ENCODE data around the gene DZIP1. TPM values are rescaled to one million over a fixed set of nuclear protein-coding genes. Genes with fewer than 3 reads are reported as not detected.

DZIP1 gene
- polyA plus RNA-seq, 2 of the 4 experiments (the other 2 are of a cell fraction) = 11.5 to 17.1 TPM

DNA sequence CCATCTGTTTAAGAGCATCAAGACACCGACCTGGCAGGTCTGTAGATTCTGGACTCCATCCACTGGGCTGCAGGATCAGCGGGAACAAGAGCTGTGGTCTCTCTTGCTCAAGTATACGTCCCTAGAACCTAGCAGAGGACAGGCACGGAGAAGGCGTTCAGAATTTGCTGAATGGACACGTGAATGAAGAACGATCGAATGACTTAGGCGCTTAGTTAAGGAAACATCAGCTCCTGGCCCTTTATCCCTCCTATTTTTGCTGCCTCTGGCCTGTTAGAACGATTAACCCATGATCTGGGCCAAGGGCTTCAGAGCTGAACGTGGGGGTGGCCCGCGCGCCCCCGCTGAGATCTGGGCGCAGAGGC, 953 bp downstream of the DZIP1 start:
- Histone ChIP-seq H3K9me3 (no peaks in the 10 kb centered on the region), H3K4me1 (peaks cover 19% of the 10 kb centered on the region), H3K4me2 (peak overlapping the region; percentile 76), H3K27ac (peak overlapping the region; percentile 93 to 97), H3K4me3 (peak overlapping the region; percentile 93)
- TF ChIP-seq MAFK (IDR thresholded peaks at IDR 0.05; ENCODE audit: partially characterized antibody) = peak; percentile 65
- no peak for TF ChIP-seq TFCP2L1 (CRISPR knock-in tag; IDR thresholded peaks at IDR 0.05)
- TF ChIP-seq JUN (IDR thresholded peaks at IDR 0.05) = 0 out of 5 replicates have a peak, but pooled peaks of 1 of the 2 experiments have one; percentile 5
- FAIRE-seq (no peak), DNase-seq (ENCODE audit: low read depth in 1 of 2, low spot score in 1 of 2) (peak in 1 of 2 experiments; percentile 23), ATAC-seq (peak; percentile 25 to 47; a peak in 4 of 6 replicates)
- 3% methylated on average over 16 of the region's 16 CpGs for WGBS (ENCODE audit: missing lambda C conversion rate)
- ChIA-PET CTCF (interaction anchor here (0.8 to 1.8 kb wide), 4 partner anchors 12 to 191 kb away, joined by 3 to 5 read pairs (median 4); no protein-coding TSS in a partner anchor), POLR2A (interaction anchor here (0.6 to 2.2 kb wide), 4 partner anchors 17 to 314 kb away, joined by 3 to 7 read pairs (median 6); partner anchors contain the start of gene DNAJC3)

- POLR2A ChIA-PET = interaction anchor here (0.6 to 2.2 kb wide), 4 partner anchors 18 to 313 kb away, joined by 3 to 7 read pairs (median 6); partner anchors contain the start of gene DNAJC3
- H3K4me2 ChIP-seq = peak overlapping the region; percentile 76
These were observed 1.5 kb downstream of the DZIP1 start for GRCh38 chr13:95642999-95643398.

DNA sequence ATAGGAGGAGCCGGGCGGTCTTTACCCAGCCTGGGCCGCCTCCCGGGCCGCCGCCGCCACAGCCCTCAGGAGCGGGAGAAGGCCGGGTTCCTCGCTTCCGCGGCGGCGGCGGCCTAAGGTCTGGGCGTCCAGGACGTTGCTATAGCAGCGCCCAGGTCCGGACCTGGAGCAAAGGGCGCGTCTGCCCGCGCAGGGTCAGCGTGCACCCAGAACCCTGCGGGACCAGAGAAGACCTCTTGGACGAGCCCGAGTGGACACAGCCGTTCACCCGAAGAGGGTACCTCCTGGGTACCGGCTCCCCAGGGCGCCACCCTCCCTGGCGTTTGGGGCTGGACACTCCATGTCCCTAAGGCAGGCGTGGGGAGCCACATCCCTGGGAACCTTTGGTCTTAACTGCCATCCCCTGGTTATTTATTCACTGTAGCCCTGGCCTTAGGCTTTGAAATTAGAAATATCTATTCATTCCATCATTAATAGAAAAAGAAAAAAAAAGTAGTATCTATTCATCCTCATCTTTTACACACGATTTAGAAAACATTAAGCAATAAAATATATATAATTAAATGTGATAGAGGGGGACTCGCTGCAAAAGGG, 2.4 kb downstream of the DZIP1 start:
- Histone ChIP-seq H3K27ac (no peak overlapping the region), H3K4me2 (peak overlapping the region; percentile 76), H3K4me1 (peaks cover 19% of the 10 kb centered on the region), H3K9me3 (no peaks in the 10 kb centered on the region), H3K4me3 (no peak overlapping the region)
- no peak for TF ChIP-seq SREBF2 (IDR thresholded peaks at IDR 0.05)
- CTCF ChIA-PET = interaction anchor here (0.9 to 1.7 kb wide), 3 partner anchors 18 to 192 kb away, joined by 3 to 4 read pairs (median 3); no protein-coding TSS in a partner anchor
- POLR2A ChIA-PET = no interaction called here
- FAIRE-seq (no peak), DNase-seq (ENCODE audit: low read depth in 1 of 2, low spot score in 1 of 2) (no peak), ATAC-seq (no peak)
- WGBS (ENCODE audit: missing lambda C conversion rate) = 91% methylated on average over 6 of the region's 35 CpGs

More at GRCh38 chr13:95642999-95643398, 1.5 kb downstream of the DZIP1 start:
- Histone ChIP-seq H3K27ac (peak overlapping the region; percentile 93 to 97; a peak in 5 of 6 replicates), H3K4me3 (peak overlapping the region; percentile 93), H3K9me3 (no peaks in the 10 kb centered on the region), H3K4me1 (peaks cover 19% of the 10 kb centered on the region)
- WGBS (ENCODE audit: missing lambda C conversion rate) = 64% methylated on average over 3 of the region's 3 CpGs
- CTCF ChIA-PET = interaction anchor here (0.8 to 1.8 kb wide), 3 partner anchors 19 to 191 kb away, joined by 3 to 5 read pairs (median 4); no protein-coding TSS in a partner anchor
- DNase-seq (ENCODE audit: low read depth in 1 of 2, low spot score in 1 of 2) (no peak), FAIRE-seq (no peak), ATAC-seq (no peak)
- TF ChIP-seq FOSL2 (IDR thresholded peaks at IDR 0.05) (no peak), FOSL2 (CRISPR knock-in tag; IDR thresholded peaks at IDR 0.05) (no peak), RARB (CRISPR knock-in tag; IDR thresholded peaks at IDR 0.05) (no peak), PHF8 (IDR thresholded peaks at IDR 0.05; ENCODE audit: borderline replicate concordance, low read depth) (no peak), GATA3 (IDR thresholded peaks at IDR 0.05; ENCODE audit: borderline replicate concordance) (no peak), JUNB (IDR thresholded peaks at IDR 0.05) (no peak), HOXB5 (CRISPR knock-in tag; IDR thresholded peaks at IDR 0.05) (no peak), TP53 (CRISPR knock-in tag; IDR thresholded peaks at IDR 0.05) (no peak)
- TF ChIP-seq, protein P1, sequence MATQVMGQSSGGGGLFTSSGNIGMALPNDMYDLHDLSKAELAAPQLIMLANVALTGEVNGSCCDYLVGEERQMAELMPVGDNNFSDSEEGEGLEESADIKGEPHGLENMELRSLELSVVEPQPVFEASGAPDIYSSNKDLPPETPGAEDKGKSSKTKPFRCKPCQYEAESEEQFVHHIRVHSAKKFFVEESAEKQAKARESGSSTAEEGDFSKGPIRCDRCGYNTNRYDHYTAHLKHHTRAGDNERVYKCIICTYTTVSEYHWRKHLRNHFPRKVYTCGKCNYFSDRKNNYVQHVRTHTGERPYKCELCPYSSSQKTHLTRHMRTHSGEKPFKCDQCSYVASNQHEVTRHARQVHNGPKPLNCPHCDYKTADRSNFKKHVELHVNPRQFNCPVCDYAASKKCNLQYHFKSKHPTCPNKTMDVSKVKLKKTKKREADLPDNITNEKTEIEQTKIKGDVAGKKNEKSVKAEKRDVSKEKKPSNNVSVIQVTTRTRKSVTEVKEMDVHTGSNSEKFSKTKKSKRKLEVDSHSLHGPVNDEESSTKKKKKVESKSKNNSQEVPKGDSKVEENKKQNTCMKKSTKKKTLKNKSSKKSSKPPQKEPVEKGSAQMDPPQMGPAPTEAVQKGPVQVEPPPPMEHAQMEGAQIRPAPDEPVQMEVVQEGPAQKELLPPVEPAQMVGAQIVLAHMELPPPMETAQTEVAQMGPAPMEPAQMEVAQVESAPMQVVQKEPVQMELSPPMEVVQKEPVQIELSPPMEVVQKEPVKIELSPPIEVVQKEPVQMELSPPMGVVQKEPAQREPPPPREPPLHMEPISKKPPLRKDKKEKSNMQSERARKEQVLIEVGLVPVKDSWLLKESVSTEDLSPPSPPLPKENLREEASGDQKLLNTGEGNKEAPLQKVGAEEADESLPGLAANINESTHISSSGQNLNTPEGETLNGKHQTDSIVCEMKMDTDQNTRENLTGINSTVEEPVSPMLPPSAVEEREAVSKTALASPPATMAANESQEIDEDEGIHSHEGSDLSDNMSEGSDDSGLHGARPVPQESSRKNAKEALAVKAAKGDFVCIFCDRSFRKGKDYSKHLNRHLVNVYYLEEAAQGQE (IDR thresholded peaks at IDR 0.05) = no peak

DNA sequence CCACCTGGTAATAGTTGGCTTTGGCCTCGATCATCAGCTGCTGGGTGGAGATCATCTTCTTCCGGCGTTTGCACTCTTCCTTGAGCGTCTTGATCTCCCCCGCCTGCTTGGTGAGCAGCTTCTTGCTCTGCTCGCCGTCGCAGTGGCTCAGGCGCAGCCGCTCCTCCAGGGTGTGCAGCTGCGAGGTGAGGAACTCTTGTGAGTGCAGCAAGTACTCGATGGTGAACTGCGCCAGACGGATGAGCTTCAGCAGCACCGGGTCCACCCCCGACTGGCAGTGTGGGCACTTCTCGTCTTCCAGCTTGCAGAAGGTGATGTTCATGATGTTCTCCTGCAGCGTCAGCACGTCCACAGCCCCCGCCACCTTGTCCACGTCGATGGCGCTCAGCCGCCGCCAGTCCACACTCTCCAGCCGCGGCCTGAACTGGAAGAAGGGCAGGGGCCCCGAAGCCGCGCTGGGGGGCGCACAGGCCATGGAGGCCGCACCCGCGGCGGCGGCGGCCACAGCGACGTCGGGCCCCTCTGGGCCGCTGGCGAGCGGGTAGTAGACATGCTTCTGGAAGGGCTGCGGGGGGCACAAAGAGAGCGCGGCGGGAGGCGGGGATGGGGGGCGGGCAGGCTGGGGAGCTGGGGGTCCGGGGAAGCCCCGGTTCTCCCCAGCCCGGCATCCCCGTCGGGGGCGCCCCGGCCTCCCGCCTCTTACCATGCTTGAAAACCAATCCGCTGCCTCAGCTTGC, 3.0 kb downstream of the DZIP1 start:
- no peak for ATAC-seq
- POLR2A ChIA-PET = no interaction called here
- peak in 1 of 2 experiments; percentile 1 for DNase-seq (ENCODE audit: low read depth in 1 of 2, low spot score in 1 of 2)
- TF ChIP-seq CBX2 (IDR thresholded peaks at IDR 0.05; ENCODE audit: borderline replicate concordance, low read depth) (no peak), KDM1A (IDR thresholded peaks at IDR 0.05; ENCODE audit: low read depth) (no peak)
- Histone ChIP-seq H3K4me3 (no peak overlapping the region), H3K4me1 (peaks cover 19% of the 10 kb centered on the region), H3K27ac (no peak overlapping the region), H3K9me3 (no peaks in the 10 kb centered on the region), H3K4me2 (peak overlapping the region; percentile 13; the same call in 1 of the 3 replicates)
- WGBS (ENCODE audit: missing lambda C conversion rate) = 93% methylated on average over 27 of the region's 58 CpGs
- CTCF ChIA-PET = interaction anchor here (0.9 to 1.1 kb wide), 2 partner anchors 18 to 193 kb away, joined by 3 read pairs; no protein-coding TSS in a partner anchor
- no peak for FAIRE-seq

Measured in A549 (cell line).